Gastrocnemius medialis (tissue), 4 donors: ENCODE data around the gene SHOC2. TPM values are rescaled to one million over a fixed set of nuclear protein-coding genes. Genes with fewer than 3 reads are reported as not detected.

ENCODE experiments used
- ATAC-seq, 2 donors: fragments of 150-250 bp; one replicate each; pipeline ENCODE4 v1.9.1; 2016
- DNase-seq, 2 donors: peaks; one replicate each; pipeline ENCODE4 v3.0.0-alpha.2; 2019
- H3K27ac ChIP-seq, 4 donors: fragments of 200-600 bp; sonication (generic); 1 replicate in 1 of 4; 2 replicates in 3 of 4; pipeline ENCODE4 v1.5.1; 2016 to 2018; ENCODE audit warnings: mild to moderate bottlenecking in 2 of 4, moderate library complexity in 1 of 4
- H3K27me3 ChIP-seq, 3 donors: fragments of 200-600 bp; sonication (generic) in 2 of 3; 1 replicate in 1 of 3; 2 replicates in 2 of 3; pipeline versions ENCODE4 v1.5.1 to v1.6.0; 2016 to 2019; ENCODE audit warnings: mild to moderate bottlenecking in 1 of 3, moderate library complexity in 1 of 3
- H3K36me3 ChIP-seq, 2 donors: fragments of 200-600 bp; sonication (generic) in 1 of 2; one replicate each; pipeline ENCODE4 v1.5.1; 2017 to 2018
- H3K4me1 ChIP-seq, 2 donors: fragments of 200-600 bp; sonication (generic) in 1 of 2; one replicate each; pipeline ENCODE4 v1.5.1; 2016 to 2017; ENCODE audit warnings: mild to moderate bottlenecking in 2 of 2
- H3K4me3 ChIP-seq, 4 donors: fragments of 200-600 bp; sonication (generic) in 3 of 4; 1 replicate in 1 of 4; 2 replicates in 3 of 4; pipeline ENCODE4 v1.5.1; 2016 to 2019; ENCODE audit warnings: mild to moderate bottlenecking in 2 of 4
- H3K9me3 ChIP-seq, 3 donors: fragments of 200-600 bp; sonication (generic) in 2 of 3; 1 replicate in 1 of 3; 2 replicates in 2 of 3; pipeline ENCODE4 v1.5.1; 2016 to 2019
- POLR2A ChIP-seq, 2 donors: fragments of 450-650 bp; IDR thresholded peaks; one replicate each; pipeline ENCODE4 v1.6.1; 2017; ENCODE audit warnings: antibody characterized with exemption in 2 of 2, mild to moderate bottlenecking in 2 of 2, moderate library complexity in 2 of 2
- in situ Hi-C, 4 donors: fragments of 200-750 bp; cut with MboI; loops; one replicate each; pipeline versions ENCODE4 v1.15.0 to v1.8.0; 2017; ENCODE audit warnings: low sequenced_read_pairs in 4 of 4
- intact Hi-C: fragments of 100-400 bp; cut with DNase I; formaldehyde crosslinking; loops from one replicate; pipeline ENCODE4 v1.15.1; 2023; ENCODE audit warnings: low total_unique reads
- total RNA-seq, 4 donors: library from RNA; depleted of rRNA; stranded (reverse); fragments of >200 nt; gene quantifications; one replicate each; pipeline versions ENCODE4 v1.1.0 to v1.2.3, GENCODE V29; 2016
- TF ChIP-seq, protein P1 (sequence below), 5 experiments: fragments of 450-650 bp in 3 of 5; fragments of 200-600 bp in 2 of 5; sonication (generic) in 2 of 5; IDR thresholded peaks in 4 of 5; conservative IDR thresholded peaks in 1 of 5; 1 replicate in 4 of 5; 2 replicates in 1 of 5; pipeline ENCODE4 v1.5.1; 2016 to 2019; ENCODE audit warnings: antibody characterized with exemption in 5 of 5, mild to moderate bottlenecking in 3 of 5, moderate library complexity in 3 of 5

Gene SHOC2
- total RNA-seq, 4 donors from 2014 or later: 35.3 to 51.5 (median 43.5) TPM

DNA sequence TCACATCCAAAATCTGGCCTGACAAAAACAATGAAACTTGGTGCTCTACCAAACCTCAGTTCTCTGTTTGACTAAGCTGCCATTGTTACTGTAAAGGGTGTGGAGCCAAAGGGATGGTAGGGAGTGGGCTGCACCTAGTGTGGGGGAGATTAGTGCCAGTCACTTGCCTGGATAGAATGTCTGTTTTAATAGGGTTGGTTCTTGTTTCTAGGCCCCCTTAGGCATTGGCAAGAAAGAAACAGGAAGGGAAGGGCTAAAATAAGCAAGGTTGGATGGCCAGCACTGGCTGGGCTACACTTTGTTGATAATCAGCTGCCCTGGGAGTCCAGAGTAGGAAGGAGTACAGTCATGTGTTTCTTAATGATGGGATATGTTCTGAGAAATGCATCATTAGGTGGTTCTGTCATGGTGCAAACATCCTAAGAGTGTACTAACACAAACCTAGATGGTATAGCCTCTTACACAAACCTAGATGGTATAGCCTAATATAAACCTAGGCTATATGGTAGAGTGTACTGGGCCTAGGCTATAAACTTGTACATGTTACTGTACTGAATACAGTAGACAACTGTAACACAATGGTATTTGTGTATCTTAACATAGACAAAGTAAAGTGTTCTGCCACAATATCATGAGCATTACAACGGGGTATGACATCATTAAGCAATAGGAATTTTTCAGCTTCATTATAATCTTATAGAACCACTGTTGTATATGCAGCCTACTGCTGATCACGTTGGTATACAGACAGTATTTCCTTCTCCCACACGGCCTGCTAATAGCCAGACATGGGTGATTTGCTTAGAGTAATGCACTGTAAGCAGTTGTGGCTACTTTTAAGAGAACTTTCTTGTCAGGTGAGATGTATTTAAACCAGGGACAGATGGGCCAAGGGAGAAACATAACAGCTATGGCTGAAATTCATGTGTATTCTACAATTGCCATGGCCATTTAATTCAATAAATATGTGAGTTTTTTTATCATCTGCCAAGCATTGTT is 15.8 kb upstream of the SHOC2 start:
- Histone ChIP-seq H3K9me3 (no peaks in the 10 kb centered on the region), H3K27me3 (no peaks in the 10 kb centered on the region), H3K4me1 (no peaks in the 10 kb centered on the region), H3K4me3 (no peak overlapping the region), H3K36me3 (peaks cover 0 to 20% of the 10 kb centered on the region in 2 donors), H3K27ac (no peak overlapping the region)
- TF ChIP-seq, protein P1, sequence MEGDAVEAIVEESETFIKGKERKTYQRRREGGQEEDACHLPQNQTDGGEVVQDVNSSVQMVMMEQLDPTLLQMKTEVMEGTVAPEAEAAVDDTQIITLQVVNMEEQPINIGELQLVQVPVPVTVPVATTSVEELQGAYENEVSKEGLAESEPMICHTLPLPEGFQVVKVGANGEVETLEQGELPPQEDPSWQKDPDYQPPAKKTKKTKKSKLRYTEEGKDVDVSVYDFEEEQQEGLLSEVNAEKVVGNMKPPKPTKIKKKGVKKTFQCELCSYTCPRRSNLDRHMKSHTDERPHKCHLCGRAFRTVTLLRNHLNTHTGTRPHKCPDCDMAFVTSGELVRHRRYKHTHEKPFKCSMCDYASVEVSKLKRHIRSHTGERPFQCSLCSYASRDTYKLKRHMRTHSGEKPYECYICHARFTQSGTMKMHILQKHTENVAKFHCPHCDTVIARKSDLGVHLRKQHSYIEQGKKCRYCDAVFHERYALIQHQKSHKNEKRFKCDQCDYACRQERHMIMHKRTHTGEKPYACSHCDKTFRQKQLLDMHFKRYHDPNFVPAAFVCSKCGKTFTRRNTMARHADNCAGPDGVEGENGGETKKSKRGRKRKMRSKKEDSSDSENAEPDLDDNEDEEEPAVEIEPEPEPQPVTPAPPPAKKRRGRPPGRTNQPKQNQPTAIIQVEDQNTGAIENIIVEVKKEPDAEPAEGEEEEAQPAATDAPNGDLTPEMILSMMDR (IDR thresholded peaks at IDR 0.05 in 4 of 5, conservative IDR thresholded peaks at IDR 0.05 in 1 of 5): no peak
- no peak for TF ChIP-seq POLR2A (IDR thresholded peaks at IDR 0.05)
- ATAC-seq (no peak), DNase-seq (no peak)
- in situ Hi-C loops (loop anchor here in 2 of 4 donors (5.0 to 25.0 kb wide), 2 partner anchors 101 to 591 kb away; partner anchors contain the start of gene SMNDC1 (in 1 of the 2)), intact Hi-C loops (no loop called here)

DNA sequence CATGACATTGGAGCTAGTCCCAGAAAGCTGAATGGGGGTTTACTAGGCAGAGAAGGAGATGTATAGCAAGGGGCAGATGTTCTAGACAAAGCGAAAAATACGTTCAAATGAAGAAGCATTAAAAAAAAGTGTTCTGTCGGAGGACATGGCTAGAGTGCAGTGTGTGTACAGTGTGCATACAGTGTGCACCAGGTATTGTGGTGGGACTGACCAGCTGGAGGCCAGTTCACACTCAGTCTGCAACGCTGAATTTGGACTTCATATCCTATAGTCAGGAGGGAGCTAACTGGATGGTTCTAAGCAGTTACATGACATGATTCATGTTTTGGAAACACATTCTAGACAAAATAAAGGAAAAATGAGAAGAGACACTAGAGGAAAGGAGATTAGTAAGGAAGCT is 9.3 kb upstream of the SHOC2 start:
- DNase-seq (no peak), ATAC-seq (no peak)
- Histone ChIP-seq H3K27ac (no peak overlapping the region), H3K27me3 (no peaks in the 10 kb centered on the region), H3K36me3 (peaks cover 0 to 4% of the 10 kb centered on the region in 2 donors), H3K4me3 (no peak overlapping the region), H3K9me3 (no peaks in the 10 kb centered on the region), H3K4me1 (no peaks in the 10 kb centered on the region)
- no peak for TF ChIP-seq POLR2A (IDR thresholded peaks at IDR 0.05)
- TF ChIP-seq, protein P1 (IDR thresholded peaks at IDR 0.05 in 4 of 5, conservative IDR thresholded peaks at IDR 0.05 in 1 of 5): no peak
- intact Hi-C loops (no loop called here), in situ Hi-C loops (loop anchor here in 1 of 4 donors (25.0 kb wide), 1 partner anchor 598 kb away; the partner anchor contains the start of gene SMNDC1)

DNA sequence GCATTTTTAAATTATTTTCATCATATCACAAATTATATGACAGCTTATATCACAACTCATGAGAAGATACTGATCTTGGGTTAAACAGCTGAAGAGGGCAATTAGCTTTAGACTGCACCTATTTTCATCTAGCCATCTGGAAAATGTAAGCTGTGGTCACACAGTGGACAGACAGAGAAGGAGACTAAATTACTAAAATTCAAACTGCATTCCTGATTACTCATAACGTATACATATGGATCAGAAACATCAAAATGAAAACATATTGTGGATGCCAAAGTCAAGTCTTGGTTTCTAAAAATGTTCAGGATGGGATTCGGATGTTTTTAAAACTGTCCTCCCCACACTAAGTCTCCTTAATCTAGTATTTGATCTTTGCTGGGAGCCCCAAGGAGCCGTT is 7.0 kb upstream of the SHOC2 start:
- Histone ChIP-seq H3K27ac (no peak overlapping the region), H3K9me3 (no peaks in the 10 kb centered on the region), H3K4me1 (peaks cover 3 to 9% of the 10 kb centered on the region in 2 donors), H3K4me3 (no peak overlapping the region), H3K27me3 (no peaks in the 10 kb centered on the region), H3K36me3 (peaks cover 0 to 4% of the 10 kb centered on the region in 2 donors)
- ATAC-seq: no peak
- intact Hi-C loops: no loop called here
- no peak for DNase-seq
- in situ Hi-C loops: loop anchor here in 1 of 4 donors (25.0 kb wide), 1 partner anchor 600 kb away; the partner anchor contains the start of gene SMNDC1
- TF ChIP-seq, protein P1 (IDR thresholded peaks at IDR 0.05 in 4 of 5, conservative IDR thresholded peaks at IDR 0.05 in 1 of 5): no peak
- TF ChIP-seq POLR2A (IDR thresholded peaks at IDR 0.05): no peak

DNA sequence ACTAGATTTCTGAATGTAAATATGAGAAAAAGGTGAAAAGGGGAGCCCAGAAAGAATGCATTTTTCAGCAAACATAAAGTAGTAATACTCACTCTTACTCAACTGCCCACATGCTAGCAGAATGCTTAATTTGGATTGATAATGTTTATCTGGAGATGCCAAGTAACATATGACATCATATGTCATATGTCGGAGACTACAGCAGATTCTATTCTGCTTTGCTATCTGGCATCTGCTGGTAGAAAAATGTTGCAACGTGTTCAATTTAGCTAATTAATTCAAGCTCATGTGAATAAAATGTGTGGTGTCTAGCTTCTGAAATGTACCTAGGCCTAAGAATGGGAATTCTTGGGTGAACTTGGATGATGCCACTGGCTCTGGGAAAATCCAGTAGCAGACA is 5.0 kb upstream of the SHOC2 start:
- no peak for DNase-seq

More for the DNA sequence above, 5.0 kb upstream of the SHOC2 start:
- in situ Hi-C loops: loop anchor here in 1 of 4 donors (25.0 kb wide), 1 partner anchor 602 kb away; the partner anchor contains the start of gene SMNDC1
- TF ChIP-seq, protein P1 (IDR thresholded peaks at IDR 0.05 in 4 of 5, conservative IDR thresholded peaks at IDR 0.05 in 1 of 5): no peak
- ATAC-seq: no peak
- no peaks in the 10 kb centered on the region for H3K9me3 ChIP-seq
- no peak overlapping the region for H3K4me3 ChIP-seq
- intact Hi-C loops: no loop called here
- H3K4me1 ChIP-seq: peaks cover 11 to 17% of the 10 kb centered on the region in 2 donors
- no peak overlapping the region for H3K27ac ChIP-seq
- H3K27me3 ChIP-seq: no peaks in the 10 kb centered on the region
- peaks cover 0 to 4% of the 10 kb centered on the region in 2 donors for H3K36me3 ChIP-seq
